Fibroblast of lung (primary cell): ENCODE data around the gene AMOTL2.

Experiments
- CTCF ChIP-seq, 2 donors: IDR thresholded peaks in 1 of 2; conservative IDR thresholded peaks in 1 of 2; 1 replicate in 1 of 2; 2 replicates in 1 of 2; pipeline ENCODE4 v1.5.1; 2011 to 2012; ENCODE audit warnings: low read length in 2 of 2, control low read depth in 1 of 2, inconsistent platforms in 1 of 2, low read depth in 1 of 2, mild to moderate bottlenecking in 1 of 2
- EZH2 ChIP-seq: IDR thresholded peaks from 2 replicates; pipeline ENCODE4 v1.5.1; 2012; ENCODE audit warnings: low read length, control low read depth, mild to moderate bottlenecking; ENCODE audit errors: missing control alignments

GRCh38 chr3:134312072-134312872 is 62.0 kb downstream of the AMOTL2 start:
- TF ChIP-seq CTCF (conservative IDR thresholded peaks at IDR 0.05 in 1 of 2, IDR thresholded peaks at IDR 0.05 in 1 of 2; ENCODE audit: low read depth in 1 of 2, low read length in 2 of 2) = no peak
- TF ChIP-seq EZH2 = no peak
